Measurements from ENCODE around the gene ESCO1. TPM values are rescaled to one million over a fixed set of nuclear protein-coding genes. Genes with fewer than 3 reads are reported as not detected.

Gene ESCO1
- polyA plus RNA-seq, 2 of the 4 experiments (the other 2 are of a cell fraction), result 7.7 to 13.2 TPM

- Histone ChIP-seq H3K4me1 (no peaks in the 10 kb centered on the region), H3K4me2 (no peak overlapping the region), H3K27ac (no peak overlapping the region), H3K9me3 (no peaks in the 10 kb centered on the region), H3K4me3 (no peak overlapping the region)
- WGBS (ENCODE audit: missing lambda C conversion rate), result 91% methylated on average over 9 of the region's 15 CpGs
- TF ChIP-seq POLR2A (IDR thresholded peaks at IDR 0.05; ENCODE audit: low read length) (no peak), NR3C1 (IDR thresholded peaks at IDR 0.05) (no peak), CBX8 (IDR thresholded peaks at IDR 0.05) (no peak), BCL3 (IDR thresholded peaks at IDR 0.05) (no peak), RNF2 (IDR thresholded peaks at IDR 0.05; ENCODE audit: borderline replicate concordance, low read depth) (no peak), KDM5A (IDR thresholded peaks at IDR 0.05) (no peak), FOSB (CRISPR knock-in tag; IDR thresholded peaks at IDR 0.05) (no peak), ZFP36 (IDR thresholded peaks at IDR 0.05; ENCODE audit: borderline replicate concordance, partially characterized antibody) (no peak), RARB (CRISPR knock-in tag; IDR thresholded peaks at IDR 0.05) (no peak), FOXS1 (CRISPR knock-in tag; IDR thresholded peaks at IDR 0.05) (no peak), ZSCAN20 (CRISPR knock-in tag; IDR thresholded peaks at IDR 0.05) (no peak), FOSL2 (IDR thresholded peaks at IDR 0.05) (no peak), FOSL2 (CRISPR knock-in tag; IDR thresholded peaks at IDR 0.05) (no peak), SMC3 (IDR thresholded peaks at IDR 0.05) (no peak), HEYL (CRISPR knock-in tag; IDR thresholded peaks at IDR 0.05) (no peak)
- FAIRE-seq, result no peak
- POLR2A ChIA-PET, result no interaction called here
- DNase-seq (ENCODE audit: low read depth in 1 of 2, low spot score in 1 of 2), result no peak
- CTCF ChIA-PET, result interaction anchor here (0.8 to 2.2 kb wide), 8 partner anchors 8 to 387 kb away, joined by 3 to 9 read pairs (median 4); no protein-coding TSS in a partner anchor
- ATAC-seq, result no peak
Measured at GRCh38 chr18:21489919-21490495, 110.5 kb downstream of the ESCO1 start.

GRCh38 chr18:21489119-21489750 lies 111.3 kb downstream of the ESCO1 start:
- WGBS (ENCODE audit: missing lambda C conversion rate), result 32% methylated on average over 6 of the region's 6 CpGs
- no peak for TF ChIP-seq PBX3 (IDR thresholded peaks at IDR 0.05)
- peak; percentile 38 for TF ChIP-seq SMC3 (IDR thresholded peaks at IDR 0.05)
- no peak for TF ChIP-seq RARB (CRISPR knock-in tag; IDR thresholded peaks at IDR 0.05)
- TF ChIP-seq NPAS2 (CRISPR knock-in tag; IDR thresholded peaks at IDR 0.05; ENCODE audit: borderline replicate concordance), result no peak
- no peak for TF ChIP-seq ZNF302 (CRISPR knock-in tag; IDR thresholded peaks at IDR 0.05)
- TF ChIP-seq POLR2A (IDR thresholded peaks at IDR 0.05; ENCODE audit: low read length), result no peak
- TF ChIP-seq E2F6 (IDR thresholded peaks at IDR 0.05; ENCODE audit: borderline replicate concordance, low read depth), result no peak
- TF ChIP-seq RAD21 (conservative IDR thresholded peaks at IDR 0.05 in 1 of 2, IDR thresholded peaks at IDR 0.05 in 1 of 2), result peak; percentile 63 to 70
- TF ChIP-seq CTCF (IDR thresholded peaks at IDR 0.05), result peak; percentile 58
- Histone ChIP-seq H3K4me1 (no peaks in the 10 kb centered on the region), H3K4me3 (no peak overlapping the region), H3K4me2 (no peak overlapping the region), H3K9me3 (no peaks in the 10 kb centered on the region), H3K27ac (no peak overlapping the region)
- no peak for FAIRE-seq
- DNase-seq (ENCODE audit: low read depth in 1 of 2, low spot score in 1 of 2), result peak; percentile 36 to 60
- CTCF ChIA-PET, result interaction anchor here (0.8 to 2.2 kb wide), 12 partner anchors 9 to 387 kb away, joined by 3 to 9 read pairs (median 3); partner anchors contain the start of gene ESCO1
- POLR2A ChIA-PET, result no interaction called here
- ATAC-seq, result peak; percentile 68 to 89; a peak in 5 of 6 replicates

Data from A549 (cell line).